Measurements from ENCODE around the gene KMT5B.

KMT5B gene

DNA sequence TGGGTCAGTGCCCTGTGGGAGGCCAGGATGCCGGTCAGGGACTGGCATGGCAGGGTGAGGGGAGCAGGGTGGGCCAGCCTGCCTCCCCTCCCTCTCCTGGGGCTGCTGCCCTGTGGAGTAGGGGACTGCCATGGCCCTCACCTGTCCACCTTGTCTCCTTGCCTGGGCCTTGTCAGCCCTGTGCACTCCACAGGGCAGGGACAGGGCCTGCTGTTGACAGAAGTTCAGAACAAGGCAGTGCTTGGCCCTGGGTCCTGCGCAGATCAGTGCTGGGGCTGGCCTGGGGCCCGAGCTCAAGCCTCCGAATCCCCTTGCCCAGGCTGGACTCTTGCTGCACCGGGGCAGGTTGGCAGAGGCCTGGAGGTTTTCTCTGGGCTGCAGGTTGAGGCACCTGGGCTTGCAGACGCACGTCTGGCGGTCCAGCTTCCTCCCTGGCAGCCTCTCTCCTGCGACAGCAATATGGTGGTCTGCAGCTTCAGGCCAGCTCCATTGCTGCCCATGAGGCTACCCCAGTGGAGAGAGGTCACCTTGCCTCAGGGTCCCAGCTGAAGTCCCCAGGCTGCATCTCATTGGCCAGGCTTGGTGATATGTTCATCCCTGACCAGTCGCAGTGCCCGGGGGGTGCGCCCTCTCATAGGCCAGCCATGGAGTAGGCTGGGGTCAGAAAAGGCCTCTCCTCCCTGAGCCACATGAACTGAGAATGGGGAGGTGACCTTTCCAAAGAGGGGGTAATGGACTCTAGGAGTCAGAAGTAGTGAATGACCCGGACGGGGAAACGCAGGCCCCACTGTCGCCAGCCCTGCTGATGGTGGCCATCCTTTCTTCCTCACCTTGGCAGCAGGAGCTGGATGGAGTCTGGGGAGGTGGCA lies 70.4 kb downstream of the KMT5B start:
- no peak overlapping the region for H3K27ac ChIP-seq (ENCODE audit: low read depth, low read length)
- no peaks in the 10 kb centered on the region for H3K9me2 ChIP-seq (replicated peaks; ENCODE audit: control insufficient read depth, low read length)
- peaks cover 14% of the 10 kb centered on the region for H3K27me3 ChIP-seq (ENCODE audit: control insufficient read depth, low read length)
- H3K9me3 ChIP-seq (ENCODE audit: control insufficient read depth, insufficient read depth, low read length) = no peaks in the 10 kb centered on the region
- H3F3A ChIP-seq (ENCODE audit: control insufficient read depth, insufficient read depth) = no peaks in the 10 kb centered on the region
- no peaks in the 10 kb centered on the region for H3K79me2 ChIP-seq (ENCODE audit: control insufficient read depth, low read length)
- H3K4me1 ChIP-seq (ENCODE audit: control insufficient read depth, low read length) = peaks cover 3% of the 10 kb centered on the region; the same call in 1 of the 2 replicates
- no peaks in the 10 kb centered on the region; the same call in 1 of the 2 replicates for H4K20me1 ChIP-seq (ENCODE audit: control insufficient read depth, insufficient read depth, low read depth, low read length)
- H3K4me3 ChIP-seq (ENCODE audit: low read length) = no peak overlapping the region
- no peak for TF ChIP-seq EZH2phosphoT487 (IDR thresholded peaks at IDR 0.05; ENCODE audit: borderline replicate concordance, low read length)
- no peaks in the 10 kb centered on the region for H3K36me3 ChIP-seq (ENCODE audit: control insufficient read depth, low read length)
- H3K4me2 ChIP-seq (ENCODE audit: low read length) = no peak overlapping the region

DNA sequence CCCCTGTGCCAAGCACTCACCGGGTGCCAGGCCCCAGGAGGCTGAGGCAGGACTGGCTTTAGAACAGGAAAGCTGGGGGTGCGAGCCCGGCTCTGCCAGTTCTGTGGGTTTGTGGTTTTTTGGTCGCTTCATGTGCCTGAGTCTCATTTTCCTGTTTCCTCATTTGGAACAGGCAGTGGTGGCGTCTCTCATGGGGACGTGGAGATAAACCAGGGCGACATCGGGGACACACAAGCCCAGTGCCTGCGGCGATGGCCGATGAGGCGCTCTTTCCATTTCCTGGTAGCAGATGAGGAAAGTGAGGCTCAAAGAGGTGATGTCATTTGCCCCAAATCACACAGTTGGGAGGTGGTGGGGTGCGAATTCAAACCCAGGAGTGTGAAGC lies 71.1 kb downstream of the KMT5B start:
- Histone ChIP-seq H3K4me3 (ENCODE audit: low read length) (no peak overlapping the region), H3K27me3 (ENCODE audit: control insufficient read depth, low read length) (peaks cover 14% of the 10 kb centered on the region), H3K4me2 (ENCODE audit: low read length) (no peak overlapping the region), H3K9me2 (replicated peaks; ENCODE audit: control insufficient read depth, low read length) (no peaks in the 10 kb centered on the region), H3K9me3 (ENCODE audit: control insufficient read depth, insufficient read depth, low read length) (no peaks in the 10 kb centered on the region), H3K27ac (ENCODE audit: low read depth, low read length) (no peak overlapping the region), H3F3A (ENCODE audit: control insufficient read depth, insufficient read depth) (no peaks in the 10 kb centered on the region), H3K4me1 (ENCODE audit: control insufficient read depth, low read length) (peaks cover 3% of the 10 kb centered on the region; the same call in 1 of the 2 replicates), H3K79me2 (ENCODE audit: control insufficient read depth, low read length) (no peaks in the 10 kb centered on the region), H3K36me3 (ENCODE audit: control insufficient read depth, low read length) (no peaks in the 10 kb centered on the region), H4K20me1 (ENCODE audit: control insufficient read depth, insufficient read depth, low read depth, low read length) (no peaks in the 10 kb centered on the region; the same call in 1 of the 2 replicates)
- TF ChIP-seq EZH2phosphoT487 (IDR thresholded peaks at IDR 0.05; ENCODE audit: borderline replicate concordance, low read length) = no peak
- TF ChIP-seq, protein P1, sequence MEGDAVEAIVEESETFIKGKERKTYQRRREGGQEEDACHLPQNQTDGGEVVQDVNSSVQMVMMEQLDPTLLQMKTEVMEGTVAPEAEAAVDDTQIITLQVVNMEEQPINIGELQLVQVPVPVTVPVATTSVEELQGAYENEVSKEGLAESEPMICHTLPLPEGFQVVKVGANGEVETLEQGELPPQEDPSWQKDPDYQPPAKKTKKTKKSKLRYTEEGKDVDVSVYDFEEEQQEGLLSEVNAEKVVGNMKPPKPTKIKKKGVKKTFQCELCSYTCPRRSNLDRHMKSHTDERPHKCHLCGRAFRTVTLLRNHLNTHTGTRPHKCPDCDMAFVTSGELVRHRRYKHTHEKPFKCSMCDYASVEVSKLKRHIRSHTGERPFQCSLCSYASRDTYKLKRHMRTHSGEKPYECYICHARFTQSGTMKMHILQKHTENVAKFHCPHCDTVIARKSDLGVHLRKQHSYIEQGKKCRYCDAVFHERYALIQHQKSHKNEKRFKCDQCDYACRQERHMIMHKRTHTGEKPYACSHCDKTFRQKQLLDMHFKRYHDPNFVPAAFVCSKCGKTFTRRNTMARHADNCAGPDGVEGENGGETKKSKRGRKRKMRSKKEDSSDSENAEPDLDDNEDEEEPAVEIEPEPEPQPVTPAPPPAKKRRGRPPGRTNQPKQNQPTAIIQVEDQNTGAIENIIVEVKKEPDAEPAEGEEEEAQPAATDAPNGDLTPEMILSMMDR (IDR thresholded peaks at IDR 0.05; ENCODE audit: low read depth, low read length, poor library complexity, severe bottlenecking) = no peak

DNA sequence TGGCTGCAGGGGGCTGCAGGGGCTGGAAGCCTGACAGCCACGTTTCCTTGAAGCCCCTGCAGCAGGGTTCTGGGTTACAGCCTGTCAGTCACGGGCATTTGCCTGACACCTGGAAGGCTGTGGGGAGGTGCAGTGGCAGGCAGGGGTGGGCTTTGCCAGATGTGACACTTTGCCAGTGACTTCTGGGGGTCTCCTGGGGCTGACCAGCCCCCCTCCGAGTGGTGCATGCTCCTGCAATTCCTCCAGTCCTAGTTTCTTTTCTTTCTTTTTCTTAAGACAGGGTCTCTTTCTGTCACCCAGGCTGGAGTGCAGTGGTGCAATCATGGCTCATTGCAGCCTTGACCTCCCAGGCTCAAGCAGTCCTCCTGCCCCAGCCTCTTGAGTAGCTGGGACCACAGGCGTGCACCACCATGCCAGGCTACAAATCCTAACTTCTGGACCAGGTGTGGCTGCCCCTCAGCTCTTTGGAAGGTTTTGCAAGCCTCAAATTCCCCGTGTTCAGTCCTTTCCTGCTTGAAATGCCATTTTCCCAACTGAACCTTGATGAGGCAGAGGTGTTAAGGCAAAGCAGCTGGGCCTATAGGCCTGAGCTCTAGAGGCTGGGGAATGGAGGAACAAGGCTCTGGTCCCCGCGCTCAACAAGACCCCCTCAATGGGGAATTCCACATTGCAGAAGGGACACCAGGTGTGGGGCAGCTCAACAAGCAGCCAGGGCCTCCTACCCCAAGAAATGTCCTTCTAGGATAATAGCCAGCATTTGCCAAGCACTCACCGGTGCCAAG lies 71.7 kb downstream of the KMT5B start:
- Histone ChIP-seq H3K4me1 (ENCODE audit: control insufficient read depth, low read length) (peaks cover 3% of the 10 kb centered on the region; the same call in 1 of the 2 replicates), H3K4me2 (ENCODE audit: low read length) (no peak overlapping the region), H4K20me1 (ENCODE audit: control insufficient read depth, insufficient read depth, low read depth, low read length) (no peaks in the 10 kb centered on the region; the same call in 1 of the 2 replicates), H3K27ac (ENCODE audit: low read depth, low read length) (no peak overlapping the region), H3K4me3 (ENCODE audit: low read length) (no peak overlapping the region), H3K9me2 (replicated peaks; ENCODE audit: control insufficient read depth, low read length) (no peaks in the 10 kb centered on the region), H3F3A (ENCODE audit: control insufficient read depth, insufficient read depth) (no peaks in the 10 kb centered on the region), H3K79me2 (ENCODE audit: control insufficient read depth, low read length) (no peaks in the 10 kb centered on the region), H3K9me3 (ENCODE audit: control insufficient read depth, insufficient read depth, low read length) (no peaks in the 10 kb centered on the region), H3K27me3 (ENCODE audit: control insufficient read depth, low read length) (peaks cover 14% of the 10 kb centered on the region), H3K36me3 (ENCODE audit: control insufficient read depth, low read length) (no peaks in the 10 kb centered on the region)
- TF ChIP-seq EZH2phosphoT487 (IDR thresholded peaks at IDR 0.05; ENCODE audit: borderline replicate concordance, low read length) = no peak
- TF ChIP-seq, protein P1 (IDR thresholded peaks at IDR 0.05; ENCODE audit: low read depth, low read length, poor library complexity, severe bottlenecking) = no peak

Measured in DOHH2 (cell line).